ENCODE results near the gene MRPS25.

DNA sequence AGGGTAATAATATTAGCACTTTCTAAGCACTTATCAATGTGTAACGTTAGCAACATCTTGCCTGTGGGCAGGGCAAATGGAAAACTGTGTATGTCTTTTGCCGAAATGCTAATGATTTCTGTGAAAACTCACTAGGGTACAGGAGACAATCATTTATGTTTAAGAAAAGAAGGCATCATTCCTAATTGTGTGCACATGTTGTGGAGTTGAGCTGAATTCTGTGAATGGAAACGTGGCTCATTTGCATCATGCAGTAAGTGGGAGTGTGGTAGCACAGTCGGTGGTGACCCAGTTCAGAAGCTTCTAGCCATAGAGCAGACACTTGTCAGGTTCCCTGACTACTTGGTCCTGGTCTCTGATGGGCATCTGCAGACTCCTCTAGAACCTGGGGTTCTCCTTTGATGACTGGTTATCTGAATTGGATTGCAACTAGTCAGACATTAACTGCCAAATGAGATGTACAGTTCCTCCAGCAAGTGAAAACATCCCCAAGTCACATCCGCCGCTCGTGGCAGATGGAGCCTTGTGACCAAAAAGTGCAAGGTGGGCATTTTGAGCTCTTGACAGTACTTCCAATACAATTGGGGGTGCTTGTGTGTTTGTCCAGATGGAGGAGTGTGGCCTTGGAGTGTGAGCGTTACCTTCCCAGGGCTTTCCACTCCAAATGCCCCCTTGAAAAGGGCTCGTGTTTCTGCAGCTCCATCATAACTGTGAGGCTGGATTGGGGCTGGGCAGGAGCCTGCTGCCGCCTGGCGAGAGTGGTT is 21.5 kb downstream of the MRPS25 start:
- TF ChIP-seq, protein P1, sequence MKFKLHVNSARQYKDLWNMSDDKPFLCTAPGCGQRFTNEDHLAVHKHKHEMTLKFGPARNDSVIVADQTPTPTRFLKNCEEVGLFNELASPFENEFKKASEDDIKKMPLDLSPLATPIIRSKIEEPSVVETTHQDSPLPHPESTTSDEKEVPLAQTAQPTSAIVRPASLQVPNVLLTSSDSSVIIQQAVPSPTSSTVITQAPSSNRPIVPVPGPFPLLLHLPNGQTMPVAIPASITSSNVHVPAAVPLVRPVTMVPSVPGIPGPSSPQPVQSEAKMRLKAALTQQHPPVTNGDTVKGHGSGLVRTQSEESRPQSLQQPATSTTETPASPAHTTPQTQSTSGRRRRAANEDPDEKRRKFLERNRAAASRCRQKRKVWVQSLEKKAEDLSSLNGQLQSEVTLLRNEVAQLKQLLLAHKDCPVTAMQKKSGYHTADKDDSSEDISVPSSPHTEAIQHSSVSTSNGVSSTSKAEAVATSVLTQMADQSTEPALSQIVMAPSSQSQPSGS (CRISPR knock-in tag; IDR thresholded peaks at IDR 0.05; ENCODE audit: borderline replicate concordance, low read depth): no peak
- TF ChIP-seq SMAD3 (CRISPR knock-in tag; IDR thresholded peaks at IDR 0.05; ENCODE audit: borderline replicate concordance) (no peak), NR2C2 (CRISPR knock-in tag; IDR thresholded peaks at IDR 0.05) (no peak), TEAD4 (CRISPR knock-in tag; IDR thresholded peaks at IDR 0.05) (no peak), NFYB (CRISPR knock-in tag; conservative IDR thresholded peaks at IDR 0.05; ENCODE audit: low read depth) (no peak), JUN (CRISPR knock-in tag; IDR thresholded peaks at IDR 0.05) (no peak)
- TF ChIP-seq, protein P2, sequence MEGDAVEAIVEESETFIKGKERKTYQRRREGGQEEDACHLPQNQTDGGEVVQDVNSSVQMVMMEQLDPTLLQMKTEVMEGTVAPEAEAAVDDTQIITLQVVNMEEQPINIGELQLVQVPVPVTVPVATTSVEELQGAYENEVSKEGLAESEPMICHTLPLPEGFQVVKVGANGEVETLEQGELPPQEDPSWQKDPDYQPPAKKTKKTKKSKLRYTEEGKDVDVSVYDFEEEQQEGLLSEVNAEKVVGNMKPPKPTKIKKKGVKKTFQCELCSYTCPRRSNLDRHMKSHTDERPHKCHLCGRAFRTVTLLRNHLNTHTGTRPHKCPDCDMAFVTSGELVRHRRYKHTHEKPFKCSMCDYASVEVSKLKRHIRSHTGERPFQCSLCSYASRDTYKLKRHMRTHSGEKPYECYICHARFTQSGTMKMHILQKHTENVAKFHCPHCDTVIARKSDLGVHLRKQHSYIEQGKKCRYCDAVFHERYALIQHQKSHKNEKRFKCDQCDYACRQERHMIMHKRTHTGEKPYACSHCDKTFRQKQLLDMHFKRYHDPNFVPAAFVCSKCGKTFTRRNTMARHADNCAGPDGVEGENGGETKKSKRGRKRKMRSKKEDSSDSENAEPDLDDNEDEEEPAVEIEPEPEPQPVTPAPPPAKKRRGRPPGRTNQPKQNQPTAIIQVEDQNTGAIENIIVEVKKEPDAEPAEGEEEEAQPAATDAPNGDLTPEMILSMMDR (IDR thresholded peaks at IDR 0.05): no peak
